ENCODE data around the gene SMIM41.

The SMIM41 gene

DNA sequence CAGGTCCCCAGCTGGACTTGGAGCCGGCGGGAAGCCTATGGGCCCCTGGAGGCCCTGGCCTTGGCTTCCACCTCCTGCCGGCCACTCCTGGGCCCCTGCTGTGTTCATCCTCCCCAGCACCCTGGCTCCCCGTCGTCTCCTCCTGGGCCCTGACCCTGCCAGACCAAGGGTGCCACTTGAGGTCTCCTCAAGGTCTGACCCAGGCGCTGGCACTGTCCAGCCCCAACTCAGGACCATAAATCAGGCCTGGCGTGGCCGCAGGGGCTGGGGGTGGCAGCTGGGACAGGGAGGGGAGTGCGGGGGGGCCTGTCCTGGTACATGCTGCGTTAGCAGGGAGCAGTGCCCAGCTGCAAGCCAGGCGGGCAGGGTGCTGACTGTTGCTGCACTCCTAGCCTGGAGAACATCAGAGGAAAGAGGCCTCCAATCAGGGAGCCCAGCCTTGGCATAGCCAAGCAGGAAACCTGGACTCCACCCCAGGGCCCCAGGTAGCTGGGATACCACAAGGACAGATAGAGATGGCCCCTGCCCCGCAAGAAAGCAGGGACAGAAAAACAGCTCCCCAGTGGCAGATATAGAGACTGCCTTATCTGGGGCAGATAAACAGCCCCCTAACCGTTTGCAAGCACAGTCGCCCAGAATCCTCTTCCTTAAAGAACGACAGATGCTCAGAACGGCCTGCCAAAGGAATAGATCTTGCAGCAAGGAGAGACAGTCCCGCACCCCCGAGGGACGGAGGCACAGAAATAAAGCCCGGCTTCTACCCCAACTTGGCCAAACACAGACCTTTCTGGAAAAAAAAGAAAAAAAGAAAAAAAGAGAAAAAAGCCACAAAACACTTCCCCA is 16.2 kb upstream of the SMIM41 start:
- no peak for DNase-seq

DNA sequence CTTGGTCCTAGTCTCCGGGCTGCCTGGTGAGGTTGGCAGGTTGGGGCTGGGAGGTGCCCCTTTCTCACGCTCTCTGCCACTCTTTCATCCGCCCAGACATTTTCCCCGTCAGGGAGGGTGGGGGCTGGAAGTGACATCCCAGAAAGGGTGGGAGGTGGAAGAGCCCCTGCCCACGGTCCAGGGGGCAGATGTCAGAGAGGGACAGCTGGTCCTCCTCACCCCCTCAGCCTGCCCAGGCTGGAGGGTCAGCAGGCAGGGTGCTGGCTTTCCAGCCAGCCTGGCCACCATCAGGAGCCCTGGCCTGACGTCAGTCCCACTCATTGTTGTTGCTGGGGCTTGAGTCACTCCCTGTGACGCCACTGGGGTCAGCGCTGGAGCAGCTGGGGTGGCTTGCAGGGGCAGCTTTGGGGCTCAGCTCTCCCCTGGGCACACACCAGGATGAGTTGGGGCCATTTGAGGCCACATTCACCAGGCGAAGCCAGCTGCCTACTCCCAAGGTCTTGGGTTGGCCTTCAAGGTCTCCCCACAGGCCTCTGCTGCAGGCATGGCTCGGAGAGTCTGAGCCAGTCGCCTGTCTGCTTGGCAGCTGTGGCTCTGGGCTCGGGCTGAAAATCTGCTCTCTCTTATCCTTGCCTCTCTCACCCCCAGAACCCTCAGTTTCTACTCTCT is 15.4 kb upstream of the SMIM41 start:
- peak; percentile 69 for DNase-seq

DNA sequence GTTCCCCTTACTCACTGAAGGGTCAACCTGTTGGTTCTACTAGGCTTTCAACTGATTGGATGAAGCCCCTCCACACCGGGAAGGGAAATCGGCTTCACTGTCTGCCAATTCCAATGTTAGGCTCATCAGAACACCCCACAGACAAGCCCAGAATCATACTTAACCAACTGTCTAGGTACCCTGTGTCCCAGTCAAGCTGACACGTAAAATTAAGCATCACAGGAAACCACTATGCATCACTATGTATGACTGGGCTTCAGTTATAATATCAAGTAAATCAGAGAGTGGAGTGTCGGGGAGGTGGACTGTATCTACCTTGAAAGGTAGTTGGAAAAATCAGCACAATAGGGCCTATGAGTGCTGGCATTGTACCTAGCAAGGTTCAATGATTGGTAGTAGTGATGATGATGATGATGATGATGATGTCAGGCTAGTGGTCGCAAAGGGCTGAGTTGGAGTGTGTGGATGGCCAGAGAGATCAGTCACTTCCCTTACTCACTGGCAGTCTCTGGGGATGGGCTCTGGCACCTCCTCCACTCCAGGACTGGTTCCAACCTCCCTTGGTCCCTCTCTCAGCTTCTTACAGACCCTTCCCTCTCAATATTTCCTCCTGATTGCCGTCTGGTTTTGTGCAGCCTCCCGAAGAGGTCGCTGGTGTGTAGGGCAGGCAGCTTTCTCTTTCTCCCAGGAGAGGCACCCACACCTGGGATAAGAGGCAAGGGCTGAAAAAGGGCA is 13.0 kb upstream of the SMIM41 start:
- peak; percentile 29 for DNase-seq

DNA sequence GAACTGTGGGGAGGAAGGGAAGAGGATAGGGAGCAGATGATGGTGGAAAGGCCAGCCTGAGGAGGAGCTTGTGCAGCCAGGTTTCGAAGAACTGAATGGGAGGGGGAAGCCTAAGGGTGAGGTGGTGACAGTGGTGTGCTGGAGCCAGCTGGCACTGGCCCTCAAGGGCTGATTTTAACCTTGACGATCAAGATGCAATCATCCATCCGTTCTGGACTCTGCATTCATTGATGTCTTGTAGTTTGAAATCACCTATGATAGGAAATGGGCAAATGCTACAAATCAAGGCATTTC is 12.5 kb upstream of the SMIM41 start:
- DNase-seq: no peak

DNA sequence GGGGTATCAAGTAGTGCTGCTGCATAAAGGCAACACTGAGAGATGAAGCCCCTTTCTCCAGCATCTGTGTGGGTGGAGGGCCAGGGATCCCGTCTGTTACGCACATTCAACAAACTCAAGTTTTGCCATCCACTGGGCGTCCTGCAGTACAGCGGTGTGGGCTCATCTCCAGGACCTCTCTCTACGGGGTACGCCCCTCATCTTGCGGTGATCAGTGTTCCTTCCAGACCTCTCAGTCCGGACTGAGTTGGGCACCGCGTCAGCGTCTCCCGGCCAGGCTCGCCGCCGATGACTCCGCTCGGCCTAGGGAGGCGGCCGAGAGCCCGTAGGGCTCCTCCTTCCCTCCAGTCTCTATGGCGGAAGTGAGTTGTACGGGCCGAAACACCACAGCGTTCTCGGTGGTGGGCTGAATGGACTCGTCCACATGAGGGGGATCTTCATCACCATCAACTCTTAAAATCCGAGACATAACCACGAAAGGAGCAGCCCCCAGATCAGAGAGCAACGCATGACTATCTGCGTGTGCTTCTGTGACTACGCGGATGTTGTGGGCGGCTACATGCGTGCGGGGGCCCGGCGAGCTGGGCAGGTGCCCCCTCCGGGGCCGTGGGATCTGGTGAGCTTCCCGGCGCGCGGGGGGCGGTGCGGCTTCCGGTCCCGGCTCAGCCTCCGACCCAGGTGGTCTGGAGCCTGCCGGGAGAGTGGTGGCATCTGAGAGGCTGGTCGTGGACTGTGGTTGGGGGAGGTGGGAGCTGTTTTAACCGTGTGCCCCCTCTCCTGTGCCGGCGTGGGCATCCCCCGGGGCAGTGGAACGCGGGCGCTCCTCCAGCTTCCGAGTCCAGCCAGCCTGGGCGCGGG is 9.9 kb upstream of the SMIM41 start, which contains the start of gene ATG101:
Gene ATG101 (plus strand): TSS at position 652 of the 858 bp plus-strand sequence. CDS start 3,673 bp downstream, outside the sequence.
- DNase-seq: peak; percentile 95

DNA sequence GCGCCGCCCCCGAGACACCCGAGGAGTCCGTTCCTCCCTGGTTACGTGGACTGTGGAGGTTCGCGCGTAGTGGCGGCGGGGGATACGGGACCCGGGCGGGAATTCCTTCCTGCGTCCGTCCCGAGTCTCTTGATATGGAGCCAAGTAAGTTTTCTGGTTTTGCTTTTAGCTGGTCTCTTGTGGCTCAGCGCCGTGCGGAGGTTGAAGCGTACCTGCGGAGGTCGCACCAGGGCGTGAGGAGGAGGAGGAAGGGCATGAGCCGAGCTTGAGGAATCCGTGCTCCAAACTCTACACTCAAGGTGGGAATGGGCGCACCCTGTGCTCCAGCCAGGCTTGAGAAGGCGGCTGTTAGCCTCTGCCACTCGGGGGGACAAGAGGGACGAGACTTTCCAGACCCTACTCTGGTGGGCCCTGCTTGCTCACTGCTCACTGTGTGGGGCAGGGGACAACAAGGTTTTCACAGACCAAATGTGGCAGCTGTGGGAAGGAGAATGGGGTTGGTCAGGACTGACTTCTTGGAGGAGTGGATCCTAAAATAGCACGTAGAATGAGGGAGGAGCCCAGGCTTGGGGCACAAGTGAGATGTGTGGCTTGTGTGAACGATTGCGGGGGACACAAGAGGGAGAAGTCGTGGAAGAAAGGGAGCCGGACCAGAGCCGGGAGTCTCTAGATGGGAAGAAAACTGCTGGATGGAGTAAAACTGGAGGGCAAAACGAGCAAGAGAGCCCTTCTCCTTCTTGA is 9.1 kb upstream of the SMIM41 start:
- peak; percentile 15 for DNase-seq

DNA sequence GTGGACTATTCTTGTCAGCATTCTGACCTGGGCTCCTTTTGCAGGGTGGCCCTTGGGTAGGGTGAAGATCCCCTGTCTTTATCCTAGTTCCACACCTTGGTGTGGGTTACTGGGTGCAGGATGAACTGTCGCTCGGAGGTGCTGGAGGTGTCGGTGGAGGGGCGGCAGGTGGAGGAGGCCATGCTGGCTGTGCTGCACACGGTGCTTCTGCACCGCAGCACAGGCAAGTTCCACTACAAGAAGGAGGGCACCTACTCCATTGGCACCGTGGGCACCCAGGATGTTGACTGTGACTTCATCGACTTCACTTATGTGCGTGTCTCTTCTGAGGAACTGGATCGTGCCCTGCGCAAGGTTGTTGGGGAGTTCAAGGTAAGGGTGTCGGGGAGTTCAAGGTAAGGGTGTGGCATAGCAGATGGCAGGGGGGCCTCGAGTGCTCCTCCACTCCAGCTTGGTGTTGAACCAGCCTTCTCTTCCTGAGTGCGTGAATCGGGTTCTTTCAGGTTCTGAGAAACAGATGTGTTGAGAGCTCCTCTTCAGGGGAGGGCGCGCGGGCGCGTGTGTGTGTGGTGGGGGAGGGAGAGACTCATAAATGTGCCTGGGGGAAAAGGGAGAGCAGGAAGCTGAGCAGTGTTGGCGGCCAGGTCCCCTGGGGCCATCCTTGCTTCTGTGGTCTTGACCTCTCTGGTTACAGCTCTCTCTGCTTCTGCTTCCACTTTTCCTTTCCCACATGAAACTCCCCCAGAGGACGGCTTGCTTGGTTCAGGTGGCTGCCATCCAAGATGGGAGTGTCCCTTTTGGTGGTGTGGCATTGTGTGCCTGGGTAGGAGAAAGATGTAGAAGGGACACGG is 5.7 kb upstream of the SMIM41 start:
- peak; percentile 77 for DNase-seq

DNA sequence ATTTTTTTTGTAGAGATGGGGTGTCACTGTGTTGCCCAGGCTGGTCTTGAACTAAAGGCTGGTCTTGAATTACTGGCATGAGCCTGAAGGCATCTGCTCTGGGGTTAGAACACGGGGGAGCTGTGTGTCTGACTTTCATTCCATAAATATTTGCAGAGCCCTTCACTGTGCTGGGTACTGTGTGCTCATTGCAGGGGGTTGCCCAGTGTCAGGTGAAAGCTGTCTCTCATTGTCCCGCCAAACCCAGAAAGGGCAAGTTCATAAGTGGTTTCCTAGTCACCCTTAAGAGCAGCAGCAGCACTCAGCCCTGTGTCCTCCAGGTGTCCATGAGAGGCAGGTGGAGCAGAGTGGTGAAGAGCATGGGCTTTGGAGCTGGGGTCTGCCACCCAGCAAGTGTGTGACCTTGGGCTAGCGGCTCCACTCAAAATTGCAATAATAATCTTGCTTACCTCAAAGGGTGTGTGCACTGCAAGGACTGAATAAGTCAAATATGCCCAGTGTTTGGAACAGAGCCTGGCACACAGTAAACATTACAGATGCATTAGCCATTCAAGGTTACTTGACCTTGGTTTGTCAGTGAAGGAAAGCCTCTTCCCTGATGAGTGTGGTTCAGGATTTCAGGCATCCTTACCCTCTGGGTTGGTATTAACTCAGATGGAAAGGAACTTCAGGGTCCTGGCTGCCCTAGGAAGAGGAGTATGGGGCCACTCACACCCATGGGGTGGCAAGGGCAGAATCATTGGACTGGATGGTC is 4.4 kb upstream of the SMIM41 start:
- DNase-seq: no peak

DNA sequence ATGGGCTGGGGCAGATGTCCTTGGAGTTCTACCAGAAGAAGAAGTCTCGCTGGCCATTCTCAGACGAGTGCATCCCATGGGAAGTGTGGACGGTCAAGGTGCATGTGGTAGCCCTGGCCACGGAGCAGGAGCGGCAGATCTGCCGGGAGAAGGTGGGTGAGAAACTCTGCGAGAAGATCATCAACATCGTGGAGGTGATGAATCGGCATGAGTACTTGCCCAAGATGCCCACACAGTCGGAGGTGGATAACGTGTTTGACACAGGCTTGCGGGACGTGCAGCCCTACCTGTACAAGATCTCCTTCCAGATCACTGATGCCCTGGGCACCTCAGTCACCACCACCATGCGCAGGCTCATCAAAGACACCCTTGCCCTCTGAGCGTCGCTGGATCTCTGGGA is 2.7 kb upstream of the SMIM41 start:
- DNase-seq: no peak

DNA sequence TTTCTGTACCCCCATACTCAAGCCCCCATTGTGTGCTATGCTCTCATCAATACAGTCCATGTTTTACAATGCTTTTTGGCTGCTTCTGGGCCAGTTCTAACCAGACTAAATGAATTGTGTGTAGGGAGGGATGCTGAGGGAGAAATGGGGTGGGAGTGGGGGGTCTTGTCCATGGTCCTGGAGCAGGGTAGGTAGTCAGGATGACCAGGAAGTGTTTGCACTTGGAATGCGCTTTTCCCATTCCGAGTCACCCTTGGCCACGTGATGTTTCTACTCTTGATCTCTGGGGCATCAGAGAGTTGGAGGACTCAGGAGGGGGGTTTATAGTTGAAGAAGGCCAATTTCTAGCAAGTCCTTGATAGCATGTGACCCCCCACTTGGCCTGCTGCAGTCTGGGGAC is 1.2 kb upstream of the SMIM41 start:
- no peak for DNase-seq

DNA sequence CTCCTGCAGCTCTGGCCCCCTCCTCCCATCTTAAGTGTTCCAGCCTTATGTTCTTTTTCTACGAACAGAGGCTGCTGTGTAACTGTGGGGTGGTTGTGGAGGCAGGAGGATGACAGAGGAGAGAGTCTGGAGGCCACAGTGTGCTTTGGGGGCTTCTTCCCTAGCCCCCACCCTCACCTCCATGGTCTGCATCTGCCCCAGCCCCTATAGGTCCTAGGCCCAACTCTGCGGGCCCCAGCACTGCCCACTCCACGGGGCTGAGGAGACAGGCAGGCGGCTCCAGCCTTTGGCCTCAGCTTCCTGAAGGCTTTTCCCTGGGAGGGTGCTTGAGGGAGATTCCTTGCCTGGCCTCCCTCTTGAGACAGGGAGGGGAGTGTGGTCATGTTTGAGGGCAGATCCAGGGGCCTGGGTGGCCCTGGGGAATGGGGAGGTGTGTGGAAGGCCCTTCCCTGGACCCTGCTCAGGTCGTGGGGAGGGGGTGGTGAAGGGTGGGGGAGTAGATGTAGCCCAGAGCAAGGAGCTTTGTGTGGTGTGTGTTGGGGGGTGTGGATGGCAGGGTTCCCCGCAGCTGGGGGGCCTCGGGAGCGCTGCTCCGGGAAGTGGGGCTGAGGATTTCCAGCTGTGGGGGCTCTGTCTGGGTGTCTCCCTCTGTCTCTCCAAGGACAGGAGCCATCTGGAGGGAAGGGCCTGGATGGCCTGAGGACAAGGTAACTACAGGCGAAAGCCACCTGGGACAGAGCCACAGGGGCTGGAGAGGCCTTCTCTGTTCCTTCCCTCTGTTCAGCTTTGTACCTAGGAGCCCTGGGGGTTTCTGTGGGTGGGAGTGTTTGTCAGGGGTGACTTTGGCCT is 1.1 kb downstream of the SMIM41 start:
- DNase-seq: no peak

DNA sequence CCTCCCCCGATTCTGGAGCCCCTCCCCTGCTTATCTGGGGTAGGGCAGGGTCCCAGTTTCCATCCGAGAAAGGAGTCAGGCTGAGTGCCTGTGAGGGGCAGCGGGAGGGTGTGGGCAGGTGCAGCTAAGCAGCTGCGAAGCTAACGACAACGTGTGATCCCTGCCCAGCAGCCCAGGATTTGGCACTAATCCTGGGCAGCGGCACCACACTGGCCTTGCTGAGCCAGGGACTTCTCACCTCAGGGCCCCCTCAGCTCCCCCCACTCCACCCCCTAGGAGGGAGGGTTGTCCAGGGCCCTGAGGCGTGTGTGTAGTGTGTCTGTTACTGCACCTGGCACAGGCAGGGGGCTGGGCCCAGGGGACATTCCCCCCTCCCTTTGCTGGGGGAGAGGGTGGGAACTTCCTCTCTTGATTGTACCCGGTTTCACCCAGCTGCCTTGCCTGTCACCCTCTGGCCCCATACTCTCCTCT is 1.8 kb downstream of the SMIM41 start:
- DNase-seq: no peak

DNA sequence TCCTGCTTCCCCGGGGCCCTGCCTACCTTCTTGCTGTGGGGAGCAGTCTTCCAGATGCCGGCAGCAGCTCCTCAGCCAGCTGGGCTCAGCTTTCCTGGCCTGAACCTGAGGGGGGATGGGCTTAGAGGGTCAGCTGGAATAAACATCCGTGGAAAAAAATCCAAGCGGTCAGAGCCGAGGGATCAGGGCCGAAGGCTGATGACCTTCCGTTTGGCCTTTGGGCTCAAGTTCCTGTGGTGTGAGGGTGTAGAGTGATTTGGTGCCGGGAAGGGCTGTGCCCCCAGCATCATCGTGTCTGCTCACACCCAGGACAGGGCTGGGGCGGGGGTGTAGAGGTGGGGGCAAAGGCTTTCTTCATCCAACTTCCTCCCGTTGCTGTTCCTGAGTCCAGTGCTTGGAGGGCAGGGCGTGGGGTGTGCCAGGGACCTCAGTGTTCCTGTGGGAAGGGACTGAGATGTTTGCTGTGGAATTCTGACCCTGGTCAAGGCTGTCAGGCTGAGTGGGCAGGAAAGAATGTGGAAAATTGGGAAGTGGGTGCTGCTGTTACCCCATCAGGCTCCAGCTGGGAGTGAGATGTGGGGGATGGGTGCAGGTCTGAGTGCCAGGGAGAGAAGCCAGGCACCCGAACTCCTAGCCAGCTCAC is 2.6 kb downstream of the SMIM41 start:
- peak; percentile 12 for DNase-seq

DNA sequence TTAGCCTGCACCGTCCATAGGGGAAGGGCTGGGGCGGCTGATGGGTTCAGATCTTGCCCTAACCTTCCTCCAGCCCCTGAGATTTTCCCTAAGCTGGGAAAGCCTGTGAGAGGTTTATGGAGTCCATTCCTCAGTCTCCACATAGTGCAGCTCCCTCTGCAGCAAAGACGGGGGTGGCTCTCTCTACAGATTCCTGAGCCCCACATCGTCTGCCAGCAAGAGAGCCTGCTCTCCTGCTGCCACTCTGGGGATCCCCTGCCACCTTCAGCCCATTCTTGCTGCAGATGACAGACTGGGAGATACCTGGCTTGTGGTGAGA is 3.1 kb downstream of the SMIM41 start:
- DNase-seq: no peak

DNA sequence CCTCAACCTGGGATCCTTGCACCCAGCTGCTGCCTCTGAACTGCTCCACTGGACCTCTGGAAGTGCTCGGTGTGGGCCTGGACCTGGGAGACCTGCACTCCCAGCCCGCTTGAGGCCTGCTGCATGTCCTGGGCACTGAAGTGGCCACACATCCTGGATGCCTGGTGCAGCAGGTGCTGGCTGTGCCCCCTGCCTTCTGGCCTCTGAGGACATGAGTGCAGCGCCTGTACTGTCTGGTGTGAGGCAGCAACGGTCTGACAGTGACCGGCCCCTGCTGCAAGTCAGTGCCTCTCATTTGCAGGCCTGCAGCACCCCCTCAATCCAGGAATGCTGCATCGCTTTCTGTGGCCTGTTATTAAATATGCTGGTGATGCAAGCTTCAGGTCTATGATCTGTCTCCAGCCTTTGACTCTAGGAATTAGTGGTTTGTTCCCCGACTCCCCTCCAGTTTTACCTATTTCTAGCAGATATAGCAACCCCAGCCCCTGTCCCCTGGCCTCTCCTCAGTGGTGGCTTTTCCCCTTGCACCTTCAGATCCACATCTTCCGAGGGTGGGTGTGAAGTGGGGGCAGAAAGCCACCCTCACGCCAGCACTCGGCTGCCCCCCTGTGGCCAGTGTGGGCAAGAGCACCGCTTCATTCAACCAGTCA is 3.6 kb downstream of the SMIM41 start:
- peak; percentile 44 for DNase-seq

DNA sequence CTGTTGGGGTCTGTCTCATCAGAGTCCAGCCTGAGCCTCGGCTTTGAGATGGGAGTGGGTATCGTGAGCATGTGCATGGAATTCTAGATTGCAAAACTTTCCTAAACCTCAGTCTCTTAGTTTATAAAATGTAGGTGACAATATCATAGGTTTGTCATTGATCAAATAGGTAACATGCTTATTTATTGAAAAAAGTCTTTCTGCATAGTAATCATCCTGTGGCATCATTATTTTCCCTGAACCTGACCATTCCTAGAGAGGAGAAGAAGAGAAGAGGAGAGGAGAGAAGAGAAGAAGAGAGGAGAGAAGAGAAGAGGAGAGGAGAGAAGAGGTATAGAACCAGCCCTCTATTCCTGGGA is 4.1 kb downstream of the SMIM41 start:
- no peak for DNase-seq

DNA sequence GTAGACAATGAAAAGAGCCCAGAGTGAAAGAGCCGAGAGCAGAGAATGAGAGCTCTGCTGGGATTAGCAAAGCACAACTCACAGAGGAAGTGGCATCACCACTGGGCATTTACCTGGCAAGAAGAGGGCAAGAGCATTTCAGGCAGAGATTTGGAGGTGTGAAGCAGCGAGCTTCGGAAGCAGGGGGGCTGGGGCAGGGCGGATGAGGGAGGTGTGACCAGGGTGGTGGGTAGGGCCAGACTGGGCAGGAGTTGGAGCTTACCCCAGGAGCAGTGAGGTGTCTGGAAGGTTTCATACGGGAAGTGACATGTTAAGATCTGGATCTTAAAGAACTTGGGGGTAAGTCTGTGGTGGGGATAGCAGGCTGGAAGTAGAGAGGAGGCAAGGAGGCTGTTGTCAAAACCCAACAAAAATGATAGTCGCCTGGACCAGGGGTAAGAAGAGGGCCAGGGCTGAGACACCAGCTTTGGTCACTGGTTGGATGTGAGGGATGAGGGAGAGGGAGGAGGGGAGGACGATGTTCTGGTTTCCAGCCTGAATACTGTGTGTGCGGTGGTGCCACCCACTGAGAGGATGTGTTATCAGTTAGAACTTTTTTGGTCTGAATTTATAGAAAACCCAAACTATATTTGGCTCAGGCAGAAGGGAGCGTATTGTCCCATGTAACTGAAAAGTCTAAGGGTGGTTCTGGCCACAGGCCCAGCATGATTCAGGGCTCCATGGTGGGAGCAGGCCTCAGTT is 5.2 kb downstream of the SMIM41 start:
- DNase-seq: no peak
